Activated naive CD4-positive, alpha-beta T cell treated with anti-CD3 and anti-CD28 coated beads for 36 hours (primary cell): ENCODE data around the gene ZNF473. TPM values are rescaled to one million over a fixed set of nuclear protein-coding genes. Genes with fewer than 3 reads are reported as not detected.

Experiments used
- CTCF ChIA-PET: fragments of 350-600 bp; sonication (Branson Sonifier 250); formaldehyde crosslinking; loops from one replicate; lab custom pipeline; 2021; ENCODE audit warnings: antibody characterized with exemption; lab: Charles Lee
- DNase-seq: peaks from one replicate; pipeline ENCODE4 v3.0.0-alpha.2; 2020
- H3K27ac Mint-ChIP-seq: one replicate; pipeline ENCODE4 v1.8.0; 2021; ENCODE audit warnings: mild to moderate bottlenecking, mixed read lengths
- H3K27me3 Mint-ChIP-seq: one replicate; pipeline ENCODE4 v1.8.0; 2021; ENCODE audit warnings: low read depth, mixed read lengths
- H3K36me3 Mint-ChIP-seq: one replicate; pipeline ENCODE4 v1.8.0; 2021; ENCODE audit warnings: low read depth, mixed read lengths
- H3K4me1 Mint-ChIP-seq: one replicate; pipeline ENCODE4 v1.8.0; 2021; ENCODE audit warnings: low read depth, mixed read lengths
- H3K4me3 Mint-ChIP-seq: one replicate; pipeline ENCODE4 v1.8.0; 2021; ENCODE audit warnings: mild to moderate bottlenecking, moderate library complexity, mixed read lengths
- H3K9me3 Mint-ChIP-seq: one replicate; pipeline ENCODE4 v1.8.0; 2021; ENCODE audit warnings: mixed read lengths
- intact Hi-C: fragments of 100-400 bp; cut with micrococcal nuclease; formaldehyde crosslinking; loops from one replicate; pipeline ENCODE4 v1.15.1; 2023
- total RNA-seq, 2 experiments: library from RNA; stranded (reverse); gene quantifications; one replicate each; pipeline ENCODE4 v1.2.3, GENCODE V29; 2021

Gene ZNF473
- total RNA-seq, 2 experiments from 2014 or later = 13.1 to 13.6 TPM

GRCh38 chr19:49988007-49988406, 37.8 kb upstream of the ZNF473 start:
- CTCF ChIA-PET = interaction anchor here (0.6 to 1.8 kb wide), 2 partner anchors 37 to 57 kb away, joined by 3 read pairs; no protein-coding TSS in a partner anchor
- no peak overlapping the region for H3K27ac Mint-ChIP-seq
- H3K4me3 Mint-ChIP-seq = no peak overlapping the region
- DNase-seq = no peak
- H3K27me3 Mint-ChIP-seq = no peaks in the 10 kb centered on the region
- peaks cover 27% of the 10 kb centered on the region for H3K36me3 Mint-ChIP-seq
- peaks cover 11% of the 10 kb centered on the region for H3K4me1 Mint-ChIP-seq
- intact Hi-C loops = loop anchor here (10.0 kb wide), 1 partner anchor 123 kb away; the partner anchor contains the start of gene PNKP
- H3K9me3 Mint-ChIP-seq = no peaks in the 10 kb centered on the region

- DNase-seq = peak; percentile 22
- H3K4me1 Mint-ChIP-seq = peaks cover 11% of the 10 kb centered on the region
- H3K27me3 Mint-ChIP-seq = no peaks in the 10 kb centered on the region
- intact Hi-C loops = loop anchor here (10.0 kb wide), 1 partner anchor 124 kb away; the partner anchor contains the start of gene PNKP
- H3K27ac Mint-ChIP-seq = no peak overlapping the region
- CTCF ChIA-PET = interaction anchor here (0.6 kb wide), 1 partner anchor 38 kb away, joined by 3 read pairs; no protein-coding TSS in a partner anchor
- H3K9me3 Mint-ChIP-seq = no peaks in the 10 kb centered on the region
- peaks cover 27% of the 10 kb centered on the region for H3K36me3 Mint-ChIP-seq
- H3K4me3 Mint-ChIP-seq = no peak overlapping the region
These were observed 37.4 kb upstream of the ZNF473 start for GRCh38 chr19:49988433-49988832.

GRCh38 chr19:49997709-49998108, 28.1 kb upstream of the ZNF473 start:
- CTCF ChIA-PET = no interaction called here
- no peaks in the 10 kb centered on the region for H3K9me3 Mint-ChIP-seq
- peaks cover 22% of the 10 kb centered on the region for H3K36me3 Mint-ChIP-seq
- no peaks in the 10 kb centered on the region for H3K4me1 Mint-ChIP-seq
- H3K4me3 Mint-ChIP-seq = no peak overlapping the region
- intact Hi-C loops = no loop called here
- H3K27ac Mint-ChIP-seq = no peak overlapping the region
- DNase-seq = peak; percentile 15
- H3K27me3 Mint-ChIP-seq = no peaks in the 10 kb centered on the region

- Mint-ChIP-seq H3K27ac (no peak overlapping the region), H3K36me3 (peaks cover 28% of the 10 kb centered on the region), H3K27me3 (no peaks in the 10 kb centered on the region), H3K4me1 (peaks cover 6% of the 10 kb centered on the region), H3K9me3 (no peaks in the 10 kb centered on the region), H3K4me3 (no peak overlapping the region)
- no peak for DNase-seq
- CTCF ChIA-PET = no interaction called here
- intact Hi-C loops = no loop called here
These were observed 26.3 kb upstream of the ZNF473 start for GRCh38 chr19:49999371-50000010.

- CTCF ChIA-PET = no interaction called here
- DNase-seq = no peak
- no peak overlapping the region for H3K4me3 Mint-ChIP-seq
- intact Hi-C loops = no loop called here
- no peaks in the 10 kb centered on the region for H3K27me3 Mint-ChIP-seq
- no peaks in the 10 kb centered on the region for H3K9me3 Mint-ChIP-seq
- H3K4me1 Mint-ChIP-seq = peaks cover 13% of the 10 kb centered on the region
- H3K36me3 Mint-ChIP-seq = peaks cover 26% of the 10 kb centered on the region
- H3K27ac Mint-ChIP-seq = no peak overlapping the region
These were observed 25.6 kb upstream of the ZNF473 start for GRCh38 chr19:50000038-50000840.

GRCh38 chr19:50000841-50001557, 24.8 kb upstream of the ZNF473 start:
- H3K9me3 Mint-ChIP-seq = no peaks in the 10 kb centered on the region
- intact Hi-C loops = no loop called here
- H3K4me3 Mint-ChIP-seq = no peak overlapping the region
- peaks cover 14% of the 10 kb centered on the region for H3K4me1 Mint-ChIP-seq
- H3K36me3 Mint-ChIP-seq = peaks cover 26% of the 10 kb centered on the region
- H3K27me3 Mint-ChIP-seq = no peaks in the 10 kb centered on the region
- H3K27ac Mint-ChIP-seq = no peak overlapping the region
- no peak for DNase-seq
- CTCF ChIA-PET = no interaction called here

- no peak for DNase-seq
- CTCF ChIA-PET = interaction anchor here (0.6 to 1.2 kb wide), 4 partner anchors 9 to 554 kb away, joined by 3 read pairs; no protein-coding TSS in a partner anchor
- Mint-ChIP-seq H3K27me3 (no peaks in the 10 kb centered on the region), H3K9me3 (no peaks in the 10 kb centered on the region), H3K36me3 (peaks cover 26% of the 10 kb centered on the region), H3K27ac (no peak overlapping the region), H3K4me1 (peaks cover 14% of the 10 kb centered on the region), H3K4me3 (no peak overlapping the region)
- intact Hi-C loops = no loop called here
These were observed 24.0 kb upstream of the ZNF473 start for GRCh38 chr19:50001775-50002174.

GRCh38 chr19:50002386-50002960, 23.3 kb upstream of the ZNF473 start:
- intact Hi-C loops = no loop called here
- Mint-ChIP-seq H3K36me3 (peaks cover 29% of the 10 kb centered on the region), H3K9me3 (no peaks in the 10 kb centered on the region), H3K27ac (no peak overlapping the region), H3K4me1 (peaks cover 14% of the 10 kb centered on the region), H3K27me3 (no peaks in the 10 kb centered on the region), H3K4me3 (no peak overlapping the region)
- no peak for DNase-seq
- CTCF ChIA-PET = interaction anchor here (0.6 to 1.2 kb wide), 3 partner anchors 9 to 606 kb away, joined by 3 read pairs; no protein-coding TSS in a partner anchor

GRCh38 chr19:50003254-50003788, 22.5 kb upstream of the ZNF473 start:
- Mint-ChIP-seq H3K9me3 (no peaks in the 10 kb centered on the region), H3K36me3 (peaks cover 25% of the 10 kb centered on the region), H3K27ac (no peak overlapping the region), H3K27me3 (no peaks in the 10 kb centered on the region), H3K4me1 (peaks cover 14% of the 10 kb centered on the region), H3K4me3 (no peak overlapping the region)
- DNase-seq = no peak
- CTCF ChIA-PET = interaction anchor here (0.6 kb wide), 2 partner anchors 46 to 121 kb away, joined by 3 to 4 read pairs; no protein-coding TSS in a partner anchor
- intact Hi-C loops = no loop called here

GRCh38 chr19:50003810-50004419, 21.9 kb upstream of the ZNF473 start:
- Mint-ChIP-seq H3K4me3 (no peak overlapping the region), H3K27ac (peak overlapping the region; percentile 67), H3K27me3 (no peaks in the 10 kb centered on the region), H3K4me1 (peaks cover 14% of the 10 kb centered on the region), H3K9me3 (no peaks in the 10 kb centered on the region), H3K36me3 (peaks cover 25% of the 10 kb centered on the region)
- CTCF ChIA-PET = no interaction called here
- intact Hi-C loops = no loop called here
- peak; percentile 34 for DNase-seq

- CTCF ChIA-PET = no interaction called here
- intact Hi-C loops = no loop called here
- Mint-ChIP-seq H3K27ac (no peak overlapping the region), H3K4me1 (peaks cover 14% of the 10 kb centered on the region), H3K36me3 (peaks cover 23% of the 10 kb centered on the region), H3K4me3 (no peak overlapping the region), H3K27me3 (no peaks in the 10 kb centered on the region), H3K9me3 (no peaks in the 10 kb centered on the region)
- DNase-seq = no peak
These were observed 20.4 kb upstream of the ZNF473 start for GRCh38 chr19:50005428-50005827.
